Erythroblast (primary cell): ENCODE results near the gene HS6ST2.

Experiments
- GATA1 ChIP-seq: IDR thresholded peaks from 2 replicates; pipeline ENCODE4 v1.6.1; 2011; ENCODE audit warnings: low read depth, mild to moderate bottlenecking, control low read depth, low read length, moderate library complexity
- POLR2A ChIP-seq: IDR thresholded peaks from 2 replicates; pipeline ENCODE4 v1.6.1; 2011; ENCODE audit warnings: mild to moderate bottlenecking, low read length

DNA sequence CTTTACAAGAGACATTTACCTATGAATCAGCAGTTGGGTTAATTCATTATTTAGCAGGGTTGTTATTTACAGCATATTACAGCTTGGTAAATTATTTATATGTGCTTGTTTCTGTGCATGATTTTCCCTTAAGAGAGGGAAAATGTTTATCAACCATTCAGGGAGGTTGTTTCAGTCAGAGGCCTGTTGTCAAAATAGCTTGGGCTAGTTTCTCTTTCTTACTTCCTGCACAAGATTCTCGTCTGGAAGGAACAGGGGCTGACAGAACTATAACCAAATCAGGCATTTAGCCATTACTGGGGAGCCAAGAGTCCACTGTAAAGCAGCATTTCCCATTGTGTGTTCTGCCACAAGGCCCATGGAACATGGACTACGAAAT is 135.8 kb downstream of the HS6ST2 start:
- no peak for TF ChIP-seq POLR2A
- no peak for TF ChIP-seq GATA1
